HCT116 (cell line): ENCODE data around the gene MAPK4.

ENCODE experiments used
- TF ChIP-seq, protein P1 (sequence below), 3 experiments: fragments of 200-600 bp in 1 of 3; sonication (generic) in 1 of 3; IDR thresholded peaks in 2 of 3; conservative IDR thresholded peaks in 1 of 3; 2 replicates each; pipeline ENCODE4 v1.5.1; 2012 to 2017; ENCODE audit warnings: low read depth in 2 of 3, low read length in 2 of 3, antibody characterized with exemption in 1 of 3, borderline replicate concordance in 1 of 3, control low read depth in 1 of 3, mild to moderate bottlenecking in 1 of 3, mixed read lengths in 1 of 3, mixed run types in 1 of 3, moderate library complexity in 1 of 3; ENCODE audit not compliant: insufficient read depth in 1 of 3
- TF ChIP-seq, protein P2 (sequence below): IDR thresholded peaks from 2 replicates; pipeline ENCODE4 v1.6.1; 2011; ENCODE audit warnings: mild to moderate bottlenecking, low read length, moderate library complexity; ENCODE audit not compliant: insufficient replicate concordance; ENCODE audit errors: extremely low read depth

DNA sequence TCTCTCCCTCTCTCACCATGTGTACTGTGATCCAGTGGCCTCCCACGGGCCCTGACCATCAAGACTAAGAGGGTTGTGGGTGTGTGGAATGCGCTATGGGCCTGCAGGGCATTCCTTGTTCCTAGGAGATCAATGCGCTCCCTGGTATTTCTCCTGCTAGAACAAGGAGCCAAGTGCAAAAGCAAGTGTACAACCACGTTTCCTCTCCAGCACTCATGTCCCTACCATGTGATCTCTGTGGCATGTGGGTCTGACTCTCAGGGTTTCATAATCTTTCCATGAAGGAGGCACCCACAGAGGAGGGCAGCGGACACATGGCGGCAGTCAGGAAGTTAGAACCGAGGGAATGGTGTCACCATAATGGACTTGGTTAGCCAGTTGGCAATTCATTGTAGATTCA, 91.4 kb downstream of the MAPK4 start:
- TF ChIP-seq, protein P1, sequence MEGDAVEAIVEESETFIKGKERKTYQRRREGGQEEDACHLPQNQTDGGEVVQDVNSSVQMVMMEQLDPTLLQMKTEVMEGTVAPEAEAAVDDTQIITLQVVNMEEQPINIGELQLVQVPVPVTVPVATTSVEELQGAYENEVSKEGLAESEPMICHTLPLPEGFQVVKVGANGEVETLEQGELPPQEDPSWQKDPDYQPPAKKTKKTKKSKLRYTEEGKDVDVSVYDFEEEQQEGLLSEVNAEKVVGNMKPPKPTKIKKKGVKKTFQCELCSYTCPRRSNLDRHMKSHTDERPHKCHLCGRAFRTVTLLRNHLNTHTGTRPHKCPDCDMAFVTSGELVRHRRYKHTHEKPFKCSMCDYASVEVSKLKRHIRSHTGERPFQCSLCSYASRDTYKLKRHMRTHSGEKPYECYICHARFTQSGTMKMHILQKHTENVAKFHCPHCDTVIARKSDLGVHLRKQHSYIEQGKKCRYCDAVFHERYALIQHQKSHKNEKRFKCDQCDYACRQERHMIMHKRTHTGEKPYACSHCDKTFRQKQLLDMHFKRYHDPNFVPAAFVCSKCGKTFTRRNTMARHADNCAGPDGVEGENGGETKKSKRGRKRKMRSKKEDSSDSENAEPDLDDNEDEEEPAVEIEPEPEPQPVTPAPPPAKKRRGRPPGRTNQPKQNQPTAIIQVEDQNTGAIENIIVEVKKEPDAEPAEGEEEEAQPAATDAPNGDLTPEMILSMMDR (IDR thresholded peaks at IDR 0.05 in 2 of 3, conservative IDR thresholded peaks at IDR 0.05 in 1 of 3; ENCODE audit: borderline replicate concordance in 1 of 3, insufficient read depth in 1 of 3, low read depth in 2 of 3, low read length in 2 of 3) = no peak
- TF ChIP-seq, protein P2, sequence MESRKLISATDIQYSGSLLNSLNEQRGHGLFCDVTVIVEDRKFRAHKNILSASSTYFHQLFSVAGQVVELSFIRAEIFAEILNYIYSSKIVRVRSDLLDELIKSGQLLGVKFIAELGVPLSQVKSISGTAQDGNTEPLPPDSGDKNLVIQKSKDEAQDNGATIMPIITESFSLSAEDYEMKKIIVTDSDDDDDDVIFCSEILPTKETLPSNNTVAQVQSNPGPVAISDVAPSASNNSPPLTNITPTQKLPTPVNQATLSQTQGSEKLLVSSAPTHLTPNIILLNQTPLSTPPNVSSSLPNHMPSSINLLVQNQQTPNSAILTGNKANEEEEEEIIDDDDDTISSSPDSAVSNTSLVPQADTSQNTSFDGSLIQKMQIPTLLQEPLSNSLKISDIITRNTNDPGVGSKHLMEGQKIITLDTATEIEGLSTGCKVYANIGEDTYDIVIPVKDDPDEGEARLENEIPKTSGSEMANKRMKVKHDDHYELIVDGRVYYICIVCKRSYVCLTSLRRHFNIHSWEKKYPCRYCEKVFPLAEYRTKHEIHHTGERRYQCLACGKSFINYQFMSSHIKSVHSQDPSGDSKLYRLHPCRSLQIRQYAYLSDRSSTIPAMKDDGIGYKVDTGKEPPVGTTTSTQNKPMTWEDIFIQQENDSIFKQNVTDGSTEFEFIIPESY = no peak
